Measurements from ENCODE around the gene TMA7B.

GRCh38 chr22:39996732-39997131, 36.5 kb downstream of the TMA7B start:
- TF ChIP-seq CTCF (IDR thresholded peaks at IDR 0.05) (no peak), POLR2A (IDR thresholded peaks at IDR 0.05) (no peak)

All from Peyer's patch (tissue), 4 donors.